Measurements from ENCODE around the gene RGS6.

DNA sequence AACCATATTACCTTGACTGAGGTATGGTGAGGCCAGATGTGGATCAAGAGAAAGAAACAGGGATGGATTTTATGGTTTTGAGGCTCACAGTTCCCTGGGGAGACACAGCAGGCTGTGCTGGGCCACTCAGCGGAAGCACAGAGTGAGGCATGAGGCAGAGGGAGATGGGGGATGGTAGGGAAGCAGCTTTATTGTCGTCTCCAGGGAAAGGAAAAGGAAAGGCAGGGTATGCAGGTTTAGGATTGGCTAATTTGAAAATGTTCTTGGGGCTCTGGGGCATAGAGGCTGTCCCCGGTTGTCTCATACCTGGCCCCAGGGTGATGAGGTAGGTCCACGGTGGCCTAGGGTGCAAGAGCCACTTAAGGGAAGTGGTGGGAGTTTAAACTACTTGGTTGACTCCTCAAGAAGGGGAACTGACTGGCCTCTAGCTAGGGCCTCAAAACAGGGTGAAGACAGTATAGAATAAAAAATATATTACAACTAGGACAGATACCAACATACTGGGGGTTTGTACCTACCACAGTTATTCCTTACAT is 322.8 kb downstream of the RGS6 start:
- TF ChIP-seq, protein P1, sequence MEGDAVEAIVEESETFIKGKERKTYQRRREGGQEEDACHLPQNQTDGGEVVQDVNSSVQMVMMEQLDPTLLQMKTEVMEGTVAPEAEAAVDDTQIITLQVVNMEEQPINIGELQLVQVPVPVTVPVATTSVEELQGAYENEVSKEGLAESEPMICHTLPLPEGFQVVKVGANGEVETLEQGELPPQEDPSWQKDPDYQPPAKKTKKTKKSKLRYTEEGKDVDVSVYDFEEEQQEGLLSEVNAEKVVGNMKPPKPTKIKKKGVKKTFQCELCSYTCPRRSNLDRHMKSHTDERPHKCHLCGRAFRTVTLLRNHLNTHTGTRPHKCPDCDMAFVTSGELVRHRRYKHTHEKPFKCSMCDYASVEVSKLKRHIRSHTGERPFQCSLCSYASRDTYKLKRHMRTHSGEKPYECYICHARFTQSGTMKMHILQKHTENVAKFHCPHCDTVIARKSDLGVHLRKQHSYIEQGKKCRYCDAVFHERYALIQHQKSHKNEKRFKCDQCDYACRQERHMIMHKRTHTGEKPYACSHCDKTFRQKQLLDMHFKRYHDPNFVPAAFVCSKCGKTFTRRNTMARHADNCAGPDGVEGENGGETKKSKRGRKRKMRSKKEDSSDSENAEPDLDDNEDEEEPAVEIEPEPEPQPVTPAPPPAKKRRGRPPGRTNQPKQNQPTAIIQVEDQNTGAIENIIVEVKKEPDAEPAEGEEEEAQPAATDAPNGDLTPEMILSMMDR (IDR thresholded peaks at IDR 0.05; ENCODE audit: low read depth, low read length, poor library complexity, severe bottlenecking): no peak
- no peak for TF ChIP-seq EZH2phosphoT487 (IDR thresholded peaks at IDR 0.05; ENCODE audit: borderline replicate concordance, low read length)

Data from DOHH2 (cell line).